Esophagus muscularis mucosa (tissue), 4 donors: ENCODE measurements around the gene RPSA.

Experiments
- CTCF ChIP-seq, 3 experiments: fragments of 200-600 bp in 2 of 3; fragments of 450-650 bp in 1 of 3; sonication (generic) in 2 of 3; IDR thresholded peaks; one replicate each; pipeline ENCODE4 v1.5.1; 2017 to 2019; ENCODE audit warnings: antibody characterized with exemption in 3 of 3, mild to moderate bottlenecking in 2 of 3, moderate library complexity in 1 of 3
- EP300 ChIP-seq: sonication (generic); formaldehyde crosslinking; IDR thresholded peaks from one replicate; pipeline ENCODE4 v1.6.1; 2017; ENCODE audit warnings: antibody characterized with exemption
- POLR2A ChIP-seq: fragments of 450-650 bp; IDR thresholded peaks from one replicate; pipeline ENCODE4 v1.6.1; 2017; ENCODE audit warnings: antibody characterized with exemption, moderate library complexity, mild to moderate bottlenecking, low read depth

GRCh38 chr3:39413691-39414420 is 7.3 kb downstream of the RPSA start:
- TF ChIP-seq CTCF (IDR thresholded peaks at IDR 0.05), result no peak
- TF ChIP-seq EP300, result no peak
- TF ChIP-seq POLR2A, result no peak
